ENCODE data around the gene KLHL26.

The KLHL26 gene, protein sequence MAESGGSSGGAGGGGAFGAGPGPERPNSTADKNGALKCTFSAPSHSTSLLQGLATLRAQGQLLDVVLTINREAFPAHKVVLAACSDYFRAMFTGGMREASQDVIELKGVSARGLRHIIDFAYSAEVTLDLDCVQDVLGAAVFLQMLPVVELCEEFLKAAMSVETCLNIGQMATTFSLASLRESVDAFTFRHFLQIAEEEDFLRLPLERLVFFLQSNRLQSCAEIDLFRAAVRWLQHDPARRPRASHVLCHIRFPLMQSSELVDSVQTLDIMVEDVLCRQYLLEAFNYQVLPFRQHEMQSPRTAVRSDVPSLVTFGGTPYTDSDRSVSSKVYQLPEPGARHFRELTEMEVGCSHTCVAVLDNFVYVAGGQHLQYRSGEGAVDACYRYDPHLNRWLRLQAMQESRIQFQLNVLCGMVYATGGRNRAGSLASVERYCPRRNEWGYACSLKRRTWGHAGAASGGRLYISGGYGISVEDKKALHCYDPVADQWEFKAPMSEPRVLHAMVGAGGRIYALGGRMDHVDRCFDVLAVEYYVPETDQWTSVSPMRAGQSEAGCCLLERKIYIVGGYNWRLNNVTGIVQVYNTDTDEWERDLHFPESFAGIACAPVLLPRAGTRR

GRCh38 chr19:18636969-18637629 lies at the start of gene KLHL26:
TSS of gene KLHL26 (plus strand) at chr19:18637028. CDS start at chr19:18637055, 27 bp downstream.
- H4K20me1 ChIP-seq: peaks cover 0 to 48% (median 7%) of the 10 kb centered on the region in 11 experiments; a peak in 9 of 22 replicates
- no peaks in the 10 kb centered on the region for H3K27me3 ChIP-seq
- no peak for TF ChIP-seq Cebpa-rat (IDR thresholded peaks at IDR 0.05)
- peaks cover 0 to 12% (median 9%) of the 10 kb centered on the region in 11 experiments; a peak in 7 of 22 replicates for H3K36me3 ChIP-seq
- peak within 1 kb of the TSS; percentile 72 to 98 (median 95) for H3K4me3 ChIP-seq
- peak within 1 kb of the TSS; percentile 94 to 100 (median 99) for H3K4me2 ChIP-seq
- H3K27ac ChIP-seq: peak within 1 kb of the TSS; percentile 75 to 90 (median 87)
- peak within 1 kb of the TSS; percentile 86 to 96 (median 92) for H3K9ac ChIP-seq
- no peaks in the 10 kb centered on the region for H3K9me3 ChIP-seq (replicated peaks in 1 of 11)
- H3K4me1 ChIP-seq: peaks cover 15 to 46% (median 35%) of the 10 kb centered on the region in 10 experiments

DNA sequence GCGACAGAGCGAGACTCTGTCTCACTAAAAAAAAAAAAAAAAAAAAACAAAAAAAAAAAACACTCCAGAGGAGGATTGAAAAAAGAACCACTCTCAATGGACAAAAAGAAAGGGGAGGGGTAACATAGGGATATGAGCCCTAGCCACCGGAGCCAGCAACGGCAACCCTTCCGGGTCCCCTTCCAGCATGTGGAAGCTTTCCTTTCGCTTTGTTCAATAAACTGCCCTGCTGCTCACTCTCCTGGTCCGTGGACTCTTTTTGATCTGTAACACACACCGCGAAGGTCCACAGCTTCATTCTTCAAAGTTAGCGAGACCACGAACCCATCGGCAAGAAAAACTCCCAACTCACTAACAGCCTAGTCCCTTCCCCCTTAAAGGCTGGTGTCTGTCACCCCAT lies 49.3 kb upstream of the KLHL26 start:
- Histone ChIP-seq H3K27me3 (no peaks in the 10 kb centered on the region), H3K36me3 (peaks cover 8 to 22% (median 18%) of the 10 kb centered on the region in 11 experiments; a peak in 17 of 22 replicates), H4K20me1 (peaks cover 0 to 28% (median 9%) of the 10 kb centered on the region in 11 experiments; a peak in 10 of 22 replicates), H3K4me3 (0 out of 20 replicates have a peak overlapping the region, but pooled peaks of 1 of the 10 experiments have one; percentile 88), H3K9me3 (replicated peaks in 1 of 11) (peaks cover 0 to 11% (median 0%) of the 10 kb centered on the region in 11 experiments; a peak in 4 of 22 replicates), H3K27ac (peak overlapping the region in 7 of 11 experiments; percentile 77 to 91 (median 85); a peak in 8 of 22 replicates), H3K4me2 (peak overlapping the region; percentile 95 to 100 (median 97); a peak in 18 of 22 replicates), H3K9ac (peak overlapping the region in 1 of 11 experiments; percentile 87; a peak in 2 of 22 replicates), H3K4me1 (peaks cover 60 to 82% (median 64%) of the 10 kb centered on the region in 10 experiments)
- no peak for TF ChIP-seq Cebpa-rat (IDR thresholded peaks at IDR 0.05)

- peaks cover 61 to 85% (median 68%) of the 10 kb centered on the region in 10 experiments for H3K4me1 ChIP-seq
- peak overlapping the region; percentile 62 to 88 (median 78) for H3K4me3 ChIP-seq
- peak overlapping the region; percentile 74 to 93 (median 85) for H3K9ac ChIP-seq
- no peak for TF ChIP-seq Cebpa-rat (IDR thresholded peaks at IDR 0.05)
- H3K27me3 ChIP-seq: no peaks in the 10 kb centered on the region
- H3K36me3 ChIP-seq: peaks cover 8 to 22% (median 18%) of the 10 kb centered on the region in 11 experiments; a peak in 17 of 22 replicates
- peaks cover 0 to 11% (median 0%) of the 10 kb centered on the region in 11 experiments; a peak in 4 of 22 replicates for H3K9me3 ChIP-seq (replicated peaks in 1 of 11)
- peaks cover under 1 to 33% (median 12%) of the 10 kb centered on the region in 11 experiments; a peak in 12 of 22 replicates for H4K20me1 ChIP-seq
- H3K27ac ChIP-seq: peak overlapping the region; percentile 43 to 94 (median 85); a peak in 20 of 22 replicates
- peak overlapping the region; percentile 95 to 100 (median 97) for H3K4me2 ChIP-seq
These were observed 48.7 kb upstream of the KLHL26 start for GRCh38 chr19:18587962-18588610.

DNA sequence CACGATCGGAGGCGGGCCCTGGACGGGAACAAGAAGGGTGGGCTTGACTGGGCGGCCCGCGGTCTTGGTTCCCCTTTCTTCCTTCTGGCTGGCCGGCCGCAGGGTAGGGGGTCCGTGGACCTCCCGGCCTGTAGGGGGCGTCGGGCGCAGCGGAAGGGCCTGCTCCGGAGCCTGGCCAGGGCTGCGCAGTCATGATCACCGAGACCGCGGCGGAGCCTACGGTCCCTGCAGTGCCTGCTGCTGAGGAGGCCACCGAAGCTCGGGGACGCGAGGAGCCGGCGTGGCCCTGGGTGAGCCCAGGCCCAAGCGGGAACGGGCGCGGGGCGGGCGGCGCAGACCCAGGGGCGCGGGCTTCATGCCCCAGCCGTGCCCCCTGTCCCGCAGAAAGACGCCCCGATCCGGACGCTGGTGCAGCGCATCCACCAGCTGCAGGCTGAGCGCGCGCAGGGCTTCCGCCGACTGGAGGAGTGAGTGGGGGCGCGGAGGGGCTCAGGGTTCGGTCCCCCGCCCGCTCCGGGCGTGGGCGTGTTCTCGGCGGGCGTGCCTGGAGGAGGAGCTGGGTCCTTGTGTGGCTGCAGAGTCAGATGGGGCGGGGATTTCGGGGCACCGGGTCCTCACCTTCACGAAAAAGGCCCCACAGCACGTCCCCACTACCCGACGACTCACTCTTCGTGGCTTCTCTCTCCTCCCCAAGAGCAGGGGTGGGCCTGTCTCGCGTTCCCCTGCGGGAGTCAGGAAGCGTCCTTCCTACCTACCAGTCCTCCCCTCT lies 48.0 kb upstream of the KLHL26 start, which contains the start of gene REX1BD:
TSS of gene REX1BD (plus strand) at position 188 of the 769 bp plus-strand sequence. CDS start at position 192, 4 bp downstream.
- peaks cover 8 to 22% (median 18%) of the 10 kb centered on the region in 11 experiments; a peak in 17 of 22 replicates for H3K36me3 ChIP-seq
- peak within 1 kb of the TSS; percentile 74 to 93 (median 85) for H3K9ac ChIP-seq
- peak within 1 kb of the TSS; percentile 95 to 100 (median 97) for H3K4me2 ChIP-seq
- TF ChIP-seq Cebpa-rat (IDR thresholded peaks at IDR 0.05): no peak
- H3K27me3 ChIP-seq: 0 out of 22 replicates have a peak, but pooled peaks cover 0 to 5% (median 0%) of the 10 kb centered on the region in 11 experiments
- H3K27ac ChIP-seq: peak within 1 kb of the TSS; percentile 43 to 94 (median 85); a peak in 21 of 22 replicates
- H3K4me1 ChIP-seq: peaks cover 64 to 91% (median 75%) of the 10 kb centered on the region in 10 experiments
- peaks cover 0 to 11% (median 0%) of the 10 kb centered on the region in 11 experiments; a peak in 4 of 22 replicates for H3K9me3 ChIP-seq (replicated peaks in 1 of 11)
- peaks cover 7 to 39% (median 18%) of the 10 kb centered on the region in 11 experiments; a peak in 13 of 22 replicates for H4K20me1 ChIP-seq
- peak within 1 kb of the TSS; percentile 62 to 88 (median 78) for H3K4me3 ChIP-seq

DNA sequence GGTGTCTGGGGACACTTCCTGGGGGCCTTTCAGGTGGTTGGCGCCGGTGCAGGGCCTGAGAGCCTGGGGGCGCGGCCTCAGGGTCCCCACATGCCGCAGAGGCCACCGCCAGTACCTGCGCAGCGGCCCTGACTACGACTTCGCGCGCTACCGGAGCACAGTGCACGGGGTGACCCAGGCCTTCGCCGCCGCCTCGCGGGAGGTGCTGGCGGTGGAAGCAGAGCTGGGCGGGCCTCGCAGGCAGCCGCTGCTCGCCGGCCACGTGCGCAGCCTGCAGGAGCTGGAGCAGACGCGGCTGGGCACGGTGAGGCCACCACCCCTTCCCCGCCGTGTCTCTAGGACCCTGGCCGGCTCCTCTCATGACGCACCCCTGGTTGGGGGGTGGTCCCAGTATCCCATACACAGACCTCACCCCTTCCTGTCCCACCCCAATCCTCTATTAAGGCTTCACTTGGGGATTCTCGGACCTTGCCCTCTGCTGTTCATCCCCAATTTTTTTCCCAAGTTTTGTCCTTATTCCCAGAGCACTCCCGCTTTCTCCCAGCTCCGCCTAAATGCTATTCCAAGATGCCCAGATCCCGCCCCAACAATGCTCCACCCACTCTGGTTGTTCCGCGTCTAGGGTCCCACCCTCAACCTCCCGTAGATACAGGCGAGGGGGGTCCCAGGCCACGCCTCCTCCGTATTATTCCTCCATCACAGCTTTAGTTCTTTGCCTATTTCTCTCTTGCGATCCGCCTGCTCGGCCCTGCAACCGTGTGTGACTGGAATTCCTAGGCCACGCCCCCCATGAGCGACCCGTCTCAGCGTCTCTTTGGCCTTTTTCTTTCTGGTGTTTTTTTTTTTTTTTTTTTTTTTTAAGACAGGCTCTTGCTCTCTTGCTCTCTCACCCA lies 47.2 kb upstream of the KLHL26 start:
- H3K9ac ChIP-seq: peak overlapping the region; percentile 74 to 93 (median 85)
- H3K27me3 ChIP-seq: peaks cover 0 to 7% (median under 1%) of the 10 kb centered on the region in 11 experiments; a peak in 6 of 22 replicates
- H3K27ac ChIP-seq: peak overlapping the region; percentile 43 to 94 (median 85); a peak in 21 of 22 replicates
- peaks cover 57 to 90% (median 80%) of the 10 kb centered on the region in 10 experiments for H3K4me1 ChIP-seq
- H4K20me1 ChIP-seq: peaks cover 7 to 42% (median 18%) of the 10 kb centered on the region in 11 experiments; a peak in 14 of 22 replicates
- peaks cover 0 to 11% (median 0%) of the 10 kb centered on the region in 11 experiments; a peak in 4 of 22 replicates for H3K9me3 ChIP-seq (replicated peaks in 1 of 11)
- H3K36me3 ChIP-seq: peaks cover 8 to 22% (median 18%) of the 10 kb centered on the region in 11 experiments; a peak in 17 of 22 replicates
- peak overlapping the region; percentile 62 to 88 (median 78) for H3K4me3 ChIP-seq
- peak overlapping the region; percentile 95 to 100 (median 97) for H3K4me2 ChIP-seq
- no peak for TF ChIP-seq Cebpa-rat (IDR thresholded peaks at IDR 0.05)
